Colon (tissue), 2 donors: ENCODE results near the gene STK4.

Source experiments
- FAIRE-seq: peaks from 2 replicates; lab custom pipeline; 2012; peaks lifted over from hg19 to GRCh38; lab: Jason Lieb, UNC
- donor health status: control.
- donor health status: control.

STK4 gene

GRCh38 chr20:44966030-44966961 is at the start of gene STK4:
TSS of gene STK4 (plus strand) at chr20:44966512. CDS start at chr20:44966569, 57 bp downstream.
- no peak for FAIRE-seq

GRCh38 chr20:44916586-44916985 is 49.7 kb upstream of the STK4 start:
- FAIRE-seq = no peak

- no peak for FAIRE-seq
These were observed 48.9 kb upstream of the STK4 start for GRCh38 chr20:44917399-44917798.

- no peak for FAIRE-seq
These were observed 48.0 kb upstream of the STK4 start for GRCh38 chr20:44918342-44918741.

GRCh38 chr20:44918761-44919160 is 47.6 kb upstream of the STK4 start:
- no peak for FAIRE-seq

GRCh38 chr20:44921447-44921846 is 44.9 kb upstream of the STK4 start:
- FAIRE-seq = no peak

GRCh38 chr20:44924541-44924940 is 41.8 kb upstream of the STK4 start:
- no peak for FAIRE-seq

GRCh38 chr20:44928595-44928994 is 37.7 kb upstream of the STK4 start:
- FAIRE-seq = no peak

- no peak for FAIRE-seq
These were observed 35.7 kb upstream of the STK4 start for GRCh38 chr20:44930517-44931168.

- no peak for FAIRE-seq
These were observed 34.4 kb upstream of the STK4 start for GRCh38 chr20:44931911-44932310.

- FAIRE-seq = no peak
These were observed 33.4 kb upstream of the STK4 start for GRCh38 chr20:44932916-44933315.

- FAIRE-seq = no peak
These were observed 29.8 kb upstream of the STK4 start for GRCh38 chr20:44936510-44936909.

GRCh38 chr20:44938637-44939036 is 27.7 kb upstream of the STK4 start:
- no peak for FAIRE-seq

GRCh38 chr20:44941120-44941691 is 25.1 kb upstream of the STK4 start:
- no peak for FAIRE-seq

- no peak for FAIRE-seq
These were observed 23.9 kb upstream of the STK4 start for GRCh38 chr20:44942264-44942973.

- no peak for FAIRE-seq
These were observed 22.5 kb upstream of the STK4 start for GRCh38 chr20:44943828-44944227.

- FAIRE-seq = no peak
These were observed 21.1 kb upstream of the STK4 start for GRCh38 chr20:44945261-44945660.

- FAIRE-seq = no peak
These were observed 19.9 kb upstream of the STK4 start for GRCh38 chr20:44946271-44946852.

GRCh38 chr20:44948107-44948506 is 18.2 kb upstream of the STK4 start:
- no peak for FAIRE-seq

GRCh38 chr20:44948513-44948912 is 17.8 kb upstream of the STK4 start:
- no peak for FAIRE-seq

GRCh38 chr20:44950368-44950767 is 15.9 kb upstream of the STK4 start:
- no peak for FAIRE-seq

GRCh38 chr20:44952731-44953130 is 13.6 kb upstream of the STK4 start:
- no peak for FAIRE-seq
